Kidney tubule cell (primary cell): ENCODE results near the gene AFAP1L1.
"Not testable (repeated sequence)": the region's sequence is repeated elsewhere in the genome, so short reads cannot be mapped to it uniquely, and the experiment has no call there.

Experiments used
- DNase-seq: peaks from one replicate; pipeline ENCODE4 v3.0.0-alpha.2; 2018; ENCODE audit warnings: low spot score

The AFAP1L1 gene

DNA sequence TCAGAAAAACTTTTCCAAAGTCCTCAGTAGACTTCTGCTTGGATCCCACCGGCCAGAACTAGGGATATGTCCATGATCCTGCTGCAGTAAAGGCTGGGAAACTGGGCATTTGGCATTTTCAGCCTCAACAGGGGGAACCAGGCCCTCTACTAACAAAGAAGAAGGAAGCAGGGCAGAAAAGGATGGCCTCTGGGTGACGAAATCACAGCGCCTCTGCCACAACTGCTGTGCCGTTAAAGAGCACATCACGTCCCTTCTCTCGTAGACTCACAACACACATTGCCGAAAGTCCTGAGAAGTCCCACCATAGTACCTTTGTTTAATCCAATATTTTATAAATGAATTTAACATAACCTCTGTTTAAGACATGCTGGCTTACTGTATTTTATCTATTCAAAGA lies 10.4 kb upstream of the AFAP1L1 start:
- no peak for DNase-seq

DNA sequence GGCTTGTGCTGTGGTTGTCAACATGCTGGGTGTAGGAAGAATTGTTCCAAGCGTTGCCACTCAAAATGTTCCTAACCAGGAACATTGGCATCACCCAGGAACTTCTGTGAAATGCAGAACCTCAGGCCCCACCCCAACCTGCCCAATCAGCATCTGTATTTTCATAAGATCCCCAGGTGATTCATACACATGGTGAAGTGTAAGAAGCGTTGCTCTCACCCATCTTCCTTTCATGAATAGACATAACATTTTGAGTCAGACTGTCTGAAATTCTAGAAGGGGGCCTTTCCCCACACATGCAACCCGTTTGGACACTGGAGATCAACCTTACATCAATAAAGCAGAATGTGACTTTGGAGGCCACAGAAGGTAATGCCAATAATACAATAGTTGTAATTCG lies 9.3 kb upstream of the AFAP1L1 start:
- DNase-seq, result no peak

DNA sequence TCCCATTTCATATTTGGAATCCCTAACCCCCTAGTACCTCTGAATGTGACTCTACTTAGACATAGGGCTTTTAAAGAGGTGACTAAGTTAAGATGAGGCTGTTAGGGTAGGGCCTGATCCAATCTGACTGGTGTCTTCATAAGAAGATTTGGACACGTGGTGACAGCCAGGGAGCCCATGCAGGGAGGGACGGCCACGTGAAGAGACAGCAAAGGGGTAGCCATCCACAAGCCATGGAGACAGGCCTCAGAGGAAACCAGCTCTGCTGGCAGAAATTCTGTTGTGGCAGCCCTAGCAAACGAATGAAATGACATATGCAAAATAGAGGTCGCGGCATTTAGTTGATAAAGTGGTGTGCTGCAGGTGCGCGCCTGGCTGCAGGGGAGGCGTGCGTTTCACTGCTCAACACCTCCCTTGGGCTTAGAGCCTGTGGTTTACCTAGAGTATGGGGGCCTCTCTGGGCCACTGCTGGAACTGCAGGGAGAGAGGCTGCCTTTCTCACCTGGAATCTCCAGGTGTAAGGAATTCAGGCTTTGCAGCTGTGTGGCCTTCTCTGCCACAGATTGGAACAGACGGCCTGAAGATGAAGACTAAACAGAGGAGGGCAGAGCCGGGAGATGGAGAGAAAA lies 7.1 kb upstream of the AFAP1L1 start:
- DNase-seq, result peak; percentile 75

DNA sequence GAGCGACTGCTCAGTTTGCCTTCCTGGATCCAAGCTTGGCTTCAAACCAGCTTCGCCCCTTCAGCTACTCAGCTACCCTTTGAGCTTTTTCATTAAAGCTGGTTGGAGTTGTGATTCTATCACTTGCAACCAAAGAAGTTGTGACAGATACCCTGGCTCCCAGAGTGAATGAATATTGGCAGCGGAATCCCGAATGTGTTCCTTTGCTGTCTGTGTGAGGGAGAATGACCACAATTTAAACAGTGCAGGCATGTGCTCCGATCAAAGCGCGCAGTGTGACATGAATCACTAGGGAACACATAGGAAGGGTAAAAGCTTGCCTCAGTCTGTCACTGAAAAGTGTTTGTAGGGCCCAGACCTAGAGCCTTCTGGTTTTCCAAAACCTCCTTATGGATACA lies 6.6 kb upstream of the AFAP1L1 start:
- no peak for DNase-seq

DNA sequence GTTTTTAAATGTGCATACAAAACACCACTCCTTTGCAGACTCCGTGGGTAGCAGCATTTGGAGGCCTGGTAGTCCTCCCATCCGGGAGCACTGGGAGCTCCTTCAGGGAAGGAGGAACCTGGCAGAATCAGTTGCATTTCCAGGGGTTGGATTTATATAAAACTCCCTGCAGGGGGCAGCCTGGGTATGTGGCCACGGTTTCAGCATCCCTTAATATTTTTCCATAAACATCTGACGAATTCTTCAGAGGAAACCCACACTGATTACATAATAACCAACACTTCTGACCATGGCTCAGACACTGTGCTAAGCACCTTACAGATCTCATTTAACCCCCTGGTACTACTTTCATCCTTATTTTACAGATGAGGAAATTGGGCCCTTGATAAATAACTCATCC lies 6.1 kb upstream of the AFAP1L1 start:
- peak; percentile 30 for DNase-seq

DNA sequence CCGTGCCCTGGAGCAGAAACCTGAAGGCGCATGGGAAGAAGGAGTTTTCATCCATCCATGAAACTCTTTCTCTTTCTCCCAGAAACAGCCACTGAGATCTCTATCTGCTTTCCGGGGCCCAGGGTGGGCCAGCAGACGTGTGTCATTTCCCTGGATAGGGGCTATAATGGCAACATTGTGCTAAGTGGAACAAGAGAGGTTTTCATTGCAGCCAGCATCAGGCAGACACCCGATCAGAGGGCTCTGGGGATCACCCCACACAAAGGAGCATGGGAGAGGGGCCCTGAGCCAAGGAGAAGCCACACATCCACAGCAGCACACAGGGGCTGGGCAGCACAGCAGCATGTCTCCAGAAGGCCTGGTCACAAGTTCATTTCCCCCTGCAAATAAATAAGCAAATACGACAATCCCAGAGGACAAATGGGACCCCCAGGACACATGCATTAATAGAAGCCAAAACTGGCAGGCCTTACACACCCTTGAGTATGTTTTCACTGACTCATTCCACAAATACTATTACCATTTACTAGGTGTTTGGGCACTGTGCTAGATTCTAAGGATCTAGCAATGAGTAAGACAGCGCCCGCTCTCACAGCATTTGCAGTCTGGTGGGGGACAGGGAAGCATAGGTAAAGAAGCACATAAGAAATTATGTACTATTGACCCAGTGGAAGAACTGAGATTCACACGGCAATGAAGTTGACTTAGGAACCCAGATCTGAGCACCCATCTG lies 4.3 kb upstream of the AFAP1L1 start:
- no peak for DNase-seq

DNA sequence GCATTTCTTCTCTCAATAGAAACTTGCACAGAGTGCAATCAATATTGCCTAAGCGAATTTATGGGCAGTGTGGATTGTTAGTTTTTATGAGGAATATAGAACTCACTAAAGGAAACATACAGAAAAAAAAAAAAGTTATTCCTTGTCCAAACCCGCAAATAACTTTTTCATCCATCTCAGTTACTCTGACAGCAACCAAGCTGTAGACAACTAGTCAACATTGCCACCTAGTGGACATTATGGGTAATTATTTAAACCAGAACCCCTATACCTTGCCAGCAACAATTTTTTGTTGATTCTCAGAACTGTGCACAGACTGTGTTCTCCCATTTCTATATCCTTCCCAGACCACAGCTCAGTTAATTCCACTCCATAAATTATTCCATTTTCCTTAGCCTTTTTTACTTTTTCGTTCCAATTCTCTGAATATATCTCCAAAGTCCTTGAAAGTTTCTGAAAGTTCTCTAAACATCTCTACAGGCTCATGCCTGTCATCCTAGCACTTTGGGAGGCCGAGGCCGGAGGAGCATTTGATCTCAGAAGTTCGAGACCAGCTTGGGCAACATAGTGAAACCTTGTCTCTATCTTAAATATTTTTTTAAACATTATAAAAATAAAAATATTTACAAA lies 2.6 kb upstream of the AFAP1L1 start:
- peak; percentile 76 for DNase-seq

DNA sequence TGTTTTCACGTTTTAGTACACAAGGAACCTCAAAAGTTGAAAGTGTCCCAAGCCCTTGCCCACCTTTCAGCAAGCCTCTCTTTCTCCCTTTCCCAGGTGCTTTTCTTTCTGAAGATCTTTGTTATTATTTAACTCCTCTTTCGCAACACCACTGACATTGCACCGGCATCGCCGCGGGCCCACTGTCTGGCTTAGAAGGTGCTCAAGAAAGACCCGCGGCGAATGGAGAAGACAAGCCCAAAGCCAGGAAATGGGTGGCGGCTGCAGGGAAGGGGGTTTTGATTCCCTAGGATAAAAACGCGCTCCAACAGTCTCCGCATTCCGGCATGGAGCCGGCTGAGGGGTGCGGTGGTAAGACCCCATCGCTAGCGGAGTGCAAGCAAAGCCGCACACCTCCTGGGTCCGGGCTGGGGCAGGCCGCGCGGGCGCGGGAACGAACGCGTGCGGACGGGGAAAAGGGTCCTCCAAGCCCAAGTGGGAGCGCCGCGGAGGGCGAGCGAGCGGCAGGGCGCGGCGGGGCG lies 404 bp upstream of the AFAP1L1 start:
- DNase-seq, result no peak

DNA sequence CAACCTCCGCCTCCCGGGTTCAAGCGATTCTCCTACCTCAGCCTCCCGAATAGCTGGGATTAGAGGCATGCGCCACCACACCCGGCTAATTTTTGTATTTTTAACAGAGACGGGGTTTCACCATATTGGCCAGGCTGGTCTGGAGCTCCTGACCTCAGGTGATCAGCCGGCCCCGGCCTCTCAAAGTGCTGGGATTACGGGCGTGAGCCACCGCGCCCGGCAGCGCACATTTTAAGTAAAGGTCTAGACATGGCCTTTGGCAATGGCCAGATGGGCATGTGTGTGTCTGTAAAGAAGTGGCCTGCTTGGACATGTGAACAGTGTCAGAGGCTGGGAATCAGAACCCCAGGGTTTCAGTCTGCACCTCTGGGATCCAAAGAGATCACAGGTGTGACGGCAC lies 1.1 kb downstream of the AFAP1L1 start:
- DNase-seq, result not testable (repeated sequence)

DNA sequence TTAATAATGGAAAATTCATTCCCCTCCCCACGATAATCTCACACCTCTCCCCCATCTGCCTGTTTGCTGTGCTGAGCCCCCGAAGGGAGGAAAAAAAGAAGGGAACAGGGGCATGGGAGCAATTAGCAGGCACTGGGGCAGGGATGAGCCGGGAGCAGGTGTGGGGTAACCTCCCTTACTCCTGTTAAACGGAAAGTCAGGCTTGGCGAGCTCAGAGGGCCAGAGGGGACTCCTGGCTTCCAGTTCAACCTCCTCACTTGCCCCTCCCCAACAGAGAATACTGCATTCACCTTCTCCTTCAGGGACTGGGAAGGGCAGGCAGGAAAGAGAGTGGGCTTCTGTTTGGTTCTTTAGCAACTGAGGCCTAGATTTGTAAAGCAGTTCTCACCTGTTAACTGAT lies 1.6 kb downstream of the AFAP1L1 start:
- no peak for DNase-seq

DNA sequence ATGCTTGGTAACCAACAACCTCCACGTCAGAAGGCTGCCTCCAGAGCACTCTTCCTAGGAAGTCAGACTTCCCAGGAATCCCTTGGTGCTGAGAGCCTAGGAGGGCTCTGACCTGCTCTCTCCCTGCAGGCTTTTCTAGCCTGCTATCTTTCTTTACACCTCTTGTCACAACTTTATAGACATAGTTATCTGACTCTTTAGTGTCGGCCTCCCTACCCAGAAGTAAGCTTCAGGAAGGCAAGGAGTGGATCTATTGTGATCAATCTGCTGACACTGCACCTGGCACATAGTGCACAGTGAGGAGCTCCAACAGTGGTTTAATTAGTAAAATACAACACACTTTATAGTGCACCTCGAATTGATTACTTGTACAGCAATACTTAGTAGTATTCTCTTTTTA lies 2.3 kb downstream of the AFAP1L1 start:
- DNase-seq, result no peak

DNA sequence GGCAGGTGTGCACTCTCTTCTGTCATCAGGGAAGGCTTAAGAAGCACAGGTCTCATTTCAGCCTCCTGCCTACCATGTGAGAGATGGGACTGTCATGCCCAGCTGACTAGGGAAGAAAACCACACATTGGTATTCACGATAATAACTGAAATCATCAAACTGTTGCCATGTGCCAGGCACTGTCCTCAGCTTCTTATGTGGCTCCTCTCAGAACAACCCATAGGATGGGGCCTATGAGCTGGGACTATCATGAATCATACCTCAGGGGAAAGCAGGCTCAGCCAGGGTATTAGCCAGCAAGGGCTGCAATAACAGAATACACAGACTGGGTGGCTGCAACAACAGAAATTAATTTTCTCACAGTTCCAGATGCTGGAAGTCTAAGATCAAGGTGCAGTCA lies 3.3 kb downstream of the AFAP1L1 start:
- DNase-seq, result peak; percentile 60

DNA sequence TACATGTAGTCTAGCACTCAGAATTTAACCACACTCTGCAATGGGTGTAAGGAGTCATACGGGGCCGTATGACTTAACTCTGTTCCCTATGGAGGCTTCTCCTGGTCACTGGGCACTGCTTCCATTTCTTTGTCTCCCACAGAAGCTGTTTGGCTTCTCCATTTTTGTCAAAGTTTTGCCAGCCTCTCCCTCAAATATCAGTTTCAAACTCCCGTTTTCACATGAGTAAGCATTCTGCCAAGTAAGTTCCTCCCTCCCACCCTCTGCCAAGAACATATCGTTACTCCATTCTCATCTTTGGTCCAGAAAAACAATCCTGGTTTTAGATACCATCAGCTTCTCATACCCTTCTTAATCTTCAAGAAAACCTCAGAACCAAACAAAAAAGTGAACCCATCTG lies 6.1 kb downstream of the AFAP1L1 start:
- no peak for DNase-seq

DNA sequence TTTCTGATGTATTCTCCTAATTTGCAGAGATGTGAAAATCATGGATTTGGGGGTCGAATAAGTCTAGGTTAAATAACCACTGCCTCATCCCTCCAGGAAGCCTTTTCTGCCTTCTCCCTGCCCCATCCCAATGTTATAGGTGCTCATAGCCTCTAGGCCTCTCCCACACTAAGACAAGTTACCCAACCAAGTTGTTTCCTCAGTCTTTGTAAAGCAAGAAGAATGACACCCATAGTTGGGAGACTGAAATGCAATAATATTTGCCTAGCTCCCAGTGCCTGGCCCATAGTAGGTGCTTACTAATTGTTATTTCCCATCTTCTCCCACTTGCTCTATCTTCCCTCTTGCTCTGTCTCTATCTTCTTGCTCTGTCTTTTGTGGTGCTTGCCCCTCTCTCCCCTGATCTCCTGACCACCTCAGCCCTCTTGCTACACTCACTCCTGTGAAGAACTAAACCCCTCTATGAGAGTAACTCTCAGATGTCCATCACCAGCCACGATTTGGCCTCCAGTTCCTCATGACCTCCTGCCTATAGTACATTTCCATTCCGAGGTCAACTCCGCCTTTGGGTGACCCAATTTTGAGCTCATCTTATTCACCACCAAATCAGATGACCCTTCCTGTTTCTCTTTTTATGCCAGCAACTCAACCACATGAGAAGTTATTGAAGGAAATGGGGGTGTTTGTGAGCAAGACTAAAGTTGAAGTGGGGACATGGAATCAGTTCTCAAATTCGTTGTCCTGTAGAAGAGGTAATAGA lies 7.0 kb downstream of the AFAP1L1 start:
- no peak for DNase-seq

DNA sequence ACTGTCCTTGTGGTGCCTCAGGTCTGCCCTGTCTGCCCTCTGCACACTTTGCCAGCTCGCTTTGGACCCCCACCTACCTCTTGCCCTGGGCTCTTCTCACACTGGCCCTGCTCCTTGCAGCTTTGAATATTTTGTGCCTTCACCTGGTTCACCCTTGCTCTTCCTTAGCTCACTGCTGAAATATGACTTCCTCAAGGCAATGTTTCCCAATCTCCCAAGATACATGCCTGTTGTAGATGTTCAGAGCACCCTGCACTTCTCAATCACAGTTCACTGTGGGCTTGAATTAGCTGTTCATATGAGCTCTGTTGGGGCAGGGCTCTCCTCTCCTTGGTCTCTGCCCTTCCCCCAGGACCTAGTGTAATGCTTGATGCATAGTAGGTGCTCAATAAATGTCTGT lies 8.0 kb downstream of the AFAP1L1 start:
- DNase-seq, result no peak

DNA sequence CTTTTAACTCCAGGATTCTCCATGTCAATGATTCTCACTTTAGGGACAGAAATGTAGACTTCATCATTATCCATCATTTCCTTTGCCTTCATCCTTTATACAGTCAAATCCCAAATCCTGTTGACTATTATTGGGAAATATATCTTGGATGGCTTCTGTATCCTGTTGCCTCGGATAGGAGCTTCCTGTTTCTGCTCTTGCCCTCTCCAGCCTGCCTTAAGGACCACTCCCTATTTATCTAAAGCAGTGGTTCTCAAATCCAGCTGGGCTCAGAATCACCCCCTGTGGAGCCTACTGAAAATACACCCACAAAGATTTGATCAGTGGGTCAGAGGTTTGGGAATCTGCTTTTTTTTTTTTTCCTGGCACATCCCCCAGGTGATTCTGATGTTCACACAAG lies 8.5 kb downstream of the AFAP1L1 start:
- DNase-seq, result no peak

DNA sequence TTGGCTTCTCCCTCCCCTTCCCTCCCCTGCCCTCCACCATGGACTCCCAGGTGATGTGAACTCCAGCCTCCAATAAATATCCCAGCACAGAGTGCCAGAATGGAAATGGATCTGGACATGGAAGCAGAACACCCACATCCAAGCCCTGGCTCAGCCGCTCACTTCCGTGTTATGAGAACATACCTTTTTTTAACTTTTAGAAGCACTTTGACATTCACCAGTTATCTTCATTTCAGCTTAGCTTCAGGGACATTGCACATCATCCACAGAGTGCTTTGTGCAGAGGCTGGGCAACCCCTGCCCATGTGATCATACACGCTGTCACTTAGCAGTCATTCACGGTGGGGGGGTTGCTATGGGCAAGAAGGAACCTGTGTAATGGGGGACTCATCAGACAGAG lies 9.1 kb downstream of the AFAP1L1 start:
- DNase-seq, result no peak

DNA sequence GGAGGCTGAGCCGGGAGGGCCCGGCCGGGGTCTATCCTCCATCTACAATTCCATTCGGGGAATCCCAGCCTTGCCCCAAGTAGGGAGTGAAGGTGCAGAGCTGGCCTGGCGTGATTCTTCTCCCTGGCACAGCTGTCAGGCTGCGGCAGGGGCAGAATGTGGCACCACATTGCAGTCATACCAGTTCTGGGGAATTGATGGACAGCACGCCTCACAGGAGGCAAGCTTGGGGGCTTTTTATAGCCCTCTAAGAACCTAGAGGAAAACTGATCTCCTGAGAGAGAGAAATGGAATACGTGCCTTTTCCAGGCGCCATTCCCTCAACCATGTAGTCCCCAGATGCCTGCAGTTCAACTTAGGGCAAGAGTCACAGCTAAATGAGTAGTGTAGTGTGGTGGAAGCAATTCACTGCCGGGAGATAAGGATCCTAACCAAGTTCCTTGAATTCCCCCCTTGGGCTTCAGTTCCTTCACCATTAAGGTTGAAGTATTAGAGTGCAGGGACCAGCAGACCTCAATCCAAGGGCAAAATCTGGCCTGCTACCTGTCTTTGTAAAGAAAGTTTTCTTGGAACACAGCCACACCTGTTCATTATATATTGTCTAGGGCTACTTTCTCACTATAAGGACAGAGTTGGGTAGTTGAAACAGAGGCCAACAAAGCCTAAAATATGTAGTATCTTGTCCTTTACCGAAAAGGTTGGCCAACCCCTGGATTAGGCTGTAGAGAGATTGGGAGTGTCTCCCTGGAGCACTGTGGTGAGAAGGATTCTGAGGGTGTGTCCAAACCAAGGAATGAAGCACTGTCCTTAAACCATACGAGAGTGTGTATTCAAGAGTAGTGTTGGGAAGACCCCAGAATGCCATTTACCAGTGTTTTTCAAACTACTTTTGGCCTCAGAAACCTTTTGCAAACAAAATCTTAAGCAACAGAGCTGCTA lies 10.6 kb downstream of the AFAP1L1 start:
- DNase-seq, result no peak

DNA sequence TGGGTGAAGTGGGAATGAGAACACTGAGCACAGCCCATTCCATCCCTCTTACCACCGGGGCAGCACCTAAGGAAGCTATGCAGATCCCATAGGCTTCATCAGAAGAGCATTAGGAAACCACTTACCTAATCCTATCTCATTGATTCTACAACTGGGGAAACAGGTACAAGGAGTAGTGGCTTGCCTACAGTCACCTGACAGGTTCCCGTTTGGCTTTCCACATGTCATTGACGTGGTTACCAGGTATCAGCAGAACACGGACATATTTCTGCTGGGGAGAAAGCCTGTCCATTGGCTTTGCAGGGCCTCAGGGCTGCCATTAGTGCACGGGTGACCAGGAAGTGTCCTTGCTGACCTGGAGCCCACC lies 11.3 kb downstream of the AFAP1L1 start:
- DNase-seq, result no peak

DNA sequence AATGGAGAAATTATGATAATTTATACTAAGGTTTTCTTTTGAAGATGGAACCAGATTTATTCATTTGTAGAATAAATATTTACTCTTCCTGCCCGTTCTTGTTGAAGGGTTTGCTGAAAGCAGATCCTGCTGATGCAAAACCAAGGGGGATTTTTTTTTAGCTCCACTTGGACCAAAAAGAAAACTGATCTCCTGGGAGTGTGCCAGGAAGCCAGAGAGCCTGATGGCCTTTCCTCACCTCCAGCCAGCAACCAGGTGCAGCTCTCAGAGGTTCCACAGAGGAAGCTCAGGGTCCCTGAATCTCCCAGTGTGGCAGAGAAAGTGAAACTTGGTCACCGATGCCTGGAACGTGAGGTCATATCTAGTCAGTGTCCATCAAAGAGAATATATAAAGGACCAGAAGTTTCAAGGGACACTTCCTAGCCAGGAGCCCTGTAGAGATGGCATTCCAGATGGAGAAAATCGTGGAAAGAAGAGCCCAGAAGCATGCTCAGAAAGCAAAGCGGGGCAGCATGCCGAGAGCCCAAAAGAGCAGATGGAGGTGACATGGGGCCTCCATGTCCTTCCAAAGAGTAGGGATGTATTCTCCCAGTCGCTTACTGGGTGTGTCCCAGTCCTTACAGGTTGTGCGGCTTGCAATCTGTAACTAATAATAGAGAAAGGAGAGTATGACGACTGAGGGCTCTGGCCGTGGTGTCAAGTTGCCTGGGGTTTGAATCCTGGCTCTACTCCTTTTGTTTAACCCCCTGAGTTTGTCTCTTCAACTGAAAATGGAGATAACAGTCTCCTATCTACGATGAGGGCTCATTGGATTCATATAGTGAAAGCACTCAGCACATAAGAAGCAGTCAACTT lies 12.2 kb downstream of the AFAP1L1 start:
- no peak for DNase-seq

DNA sequence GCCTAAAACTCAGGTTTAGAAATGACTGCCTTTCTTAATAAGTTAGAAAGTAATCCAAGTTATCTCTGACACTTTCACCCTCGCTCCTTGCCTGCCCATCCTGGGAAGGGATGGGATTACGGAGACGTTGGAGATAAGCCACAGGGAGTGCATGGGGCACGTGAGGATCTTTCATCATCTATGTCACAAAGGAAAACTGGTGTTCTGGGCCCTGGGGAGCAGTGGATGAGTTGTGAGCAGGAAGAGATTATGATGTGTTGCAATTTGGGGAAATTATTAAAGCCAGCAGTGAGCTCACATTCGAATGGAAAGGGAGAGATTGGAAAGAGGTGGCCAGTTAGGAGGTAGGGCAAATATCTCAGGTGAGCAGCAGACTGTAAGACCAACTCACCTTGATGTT lies 12.8 kb downstream of the AFAP1L1 start:
- peak; percentile 11 for DNase-seq
